Loucy (cell line): ENCODE data around the gene ATP13A4.

Experiments
- H2AFZ ChIP-seq: fragments of 200-600 bp; sonication (generic); 2 replicates; pipeline ENCODE4 v1.6.0; 2016; ENCODE audit warnings: antibody characterized with exemption, mild to moderate bottlenecking, low read length, moderate library complexity
- H3F3A ChIP-seq: fragments of 200-600 bp; 2 replicates; pipeline ENCODE4 v1.6.0; 2016; ENCODE audit warnings: antibody characterized with exemption, low read depth, mild to moderate bottlenecking
- H3K27me3 ChIP-seq: fragments of 200-600 bp; sonication (generic); 2 replicates; pipeline ENCODE4 v1.6.1; 2014; ENCODE audit warnings: low read length, mild to moderate bottlenecking; ENCODE audit not compliant: insufficient read depth, poor library complexity, severe bottlenecking
- H3K36me3 ChIP-seq: fragments of 200-600 bp; sonication (generic); 2 replicates; pipeline ENCODE4 v1.6.1; 2016; ENCODE audit warnings: low read length; ENCODE audit not compliant: insufficient read depth
- H3K4me1 ChIP-seq: fragments of 200-600 bp; sonication (generic); 2 replicates; pipeline ENCODE4 v1.5.1; 2014; ENCODE audit warnings: low read length, mild to moderate bottlenecking; ENCODE audit not compliant: insufficient read depth, poor library complexity, severe bottlenecking
- H3K4me2 ChIP-seq: fragments of 200-600 bp; sonication (generic); 2 replicates; pipeline ENCODE4 v1.6.0; 2014; ENCODE audit warnings: antibody characterized with exemption, low read length, low read depth, mild to moderate bottlenecking; ENCODE audit not compliant: poor library complexity, severe bottlenecking
- H3K4me3 ChIP-seq: fragments of 200-600 bp; sonication (generic); 2 replicates; pipeline ENCODE4 v1.5.1; 2014; ENCODE audit warnings: low read length, mild to moderate bottlenecking, mixed read lengths; ENCODE audit not compliant: poor library complexity, severe bottlenecking
- H3K79me2 ChIP-seq: fragments of 200-600 bp; sonication (generic); 2 replicates; pipeline ENCODE4 v1.6.1; 2014; ENCODE audit warnings: low read length; ENCODE audit not compliant: insufficient read depth
- H3K9ac ChIP-seq: fragments of 200-600 bp; sonication (generic); 2 replicates; pipeline ENCODE4 v1.6.0; 2014; ENCODE audit warnings: mild to moderate bottlenecking, low read depth, low read length, moderate library complexity; ENCODE audit not compliant: poor library complexity, severe bottlenecking
- H3K9me2 ChIP-seq: fragments of 200-600 bp; sonication (generic); replicated peaks from 2 replicates; pipeline ENCODE4 v1.6.1; 2016; ENCODE audit warnings: low read depth, low read length, mixed read lengths
- H3K9me3 ChIP-seq: fragments of 200-600 bp; sonication (generic); 2 replicates; pipeline ENCODE4 v1.6.1; 2014; ENCODE audit warnings: mild to moderate bottlenecking, antibody characterized with exemption, low read length, low read depth; ENCODE audit not compliant: insufficient read depth
- H4K20me1 ChIP-seq: fragments of 200-600 bp; sonication (generic); 2 replicates; pipeline ENCODE4 v1.6.0; 2014; ENCODE audit warnings: antibody characterized with exemption, low read length, mild to moderate bottlenecking; ENCODE audit not compliant: insufficient read depth, poor library complexity, severe bottlenecking
- EZH2phosphoT487 ChIP-seq: fragments of 200-600 bp; IDR thresholded peaks from 2 replicates; pipeline ENCODE4 v1.6.1; 2018; ENCODE audit warnings: antibody characterized with exemption, mild to moderate bottlenecking, moderate library complexity, borderline replicate concordance
- TF ChIP-seq, protein P1 (sequence below): fragments of 200-600 bp; sonication (generic); conservative IDR thresholded peaks from 2 replicates; pipeline ENCODE4 v1.5.1; 2014; ENCODE audit warnings: mild to moderate bottlenecking, antibody characterized with exemption, low read length

The ATP13A4 gene

DNA sequence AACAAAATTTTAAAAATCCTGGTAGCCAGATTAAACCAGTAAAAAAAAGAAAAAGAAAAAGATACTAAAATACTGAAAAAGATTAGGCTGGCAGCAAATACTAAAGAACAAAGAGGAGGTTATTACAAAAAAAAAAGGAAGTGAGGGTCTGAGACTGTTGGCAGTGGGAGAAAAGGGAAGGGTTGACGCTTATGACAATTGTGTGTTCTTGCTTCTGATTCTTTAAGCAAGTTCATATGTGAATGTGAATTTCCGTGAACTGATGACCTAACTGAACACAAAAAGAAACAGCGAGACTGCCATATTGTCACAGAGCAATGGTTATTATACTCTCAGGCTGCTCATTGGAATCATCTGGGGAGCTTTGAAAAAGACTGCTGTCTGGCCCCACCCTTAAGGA lies 56.5 kb downstream of the ATP13A4 start:
- H3K27me3 ChIP-seq = no peaks in the 10 kb centered on the region
- H3K4me1 ChIP-seq = no peaks in the 10 kb centered on the region
- TF ChIP-seq EZH2phosphoT487 = no peak
- TF ChIP-seq, protein P1, sequence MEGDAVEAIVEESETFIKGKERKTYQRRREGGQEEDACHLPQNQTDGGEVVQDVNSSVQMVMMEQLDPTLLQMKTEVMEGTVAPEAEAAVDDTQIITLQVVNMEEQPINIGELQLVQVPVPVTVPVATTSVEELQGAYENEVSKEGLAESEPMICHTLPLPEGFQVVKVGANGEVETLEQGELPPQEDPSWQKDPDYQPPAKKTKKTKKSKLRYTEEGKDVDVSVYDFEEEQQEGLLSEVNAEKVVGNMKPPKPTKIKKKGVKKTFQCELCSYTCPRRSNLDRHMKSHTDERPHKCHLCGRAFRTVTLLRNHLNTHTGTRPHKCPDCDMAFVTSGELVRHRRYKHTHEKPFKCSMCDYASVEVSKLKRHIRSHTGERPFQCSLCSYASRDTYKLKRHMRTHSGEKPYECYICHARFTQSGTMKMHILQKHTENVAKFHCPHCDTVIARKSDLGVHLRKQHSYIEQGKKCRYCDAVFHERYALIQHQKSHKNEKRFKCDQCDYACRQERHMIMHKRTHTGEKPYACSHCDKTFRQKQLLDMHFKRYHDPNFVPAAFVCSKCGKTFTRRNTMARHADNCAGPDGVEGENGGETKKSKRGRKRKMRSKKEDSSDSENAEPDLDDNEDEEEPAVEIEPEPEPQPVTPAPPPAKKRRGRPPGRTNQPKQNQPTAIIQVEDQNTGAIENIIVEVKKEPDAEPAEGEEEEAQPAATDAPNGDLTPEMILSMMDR = no peak
- H3K9ac ChIP-seq = no peak overlapping the region
- H2AFZ ChIP-seq = no peak overlapping the region
- H4K20me1 ChIP-seq = no peaks in the 10 kb centered on the region
- no peaks in the 10 kb centered on the region for H3F3A ChIP-seq
- H3K9me3 ChIP-seq = no peaks in the 10 kb centered on the region
- H3K4me3 ChIP-seq = no peak overlapping the region
- no peaks in the 10 kb centered on the region for H3K36me3 ChIP-seq
- H3K79me2 ChIP-seq = no peaks in the 10 kb centered on the region
- H3K4me2 ChIP-seq = no peak overlapping the region
- no peaks in the 10 kb centered on the region for H3K9me2 ChIP-seq

GRCh38 chr3:193496658-193497057 lies 58.0 kb downstream of the ATP13A4 start:
- Histone ChIP-seq H3K4me2 (no peak overlapping the region), H3K79me2 (no peaks in the 10 kb centered on the region), H3K4me3 (no peak overlapping the region), H3F3A (no peaks in the 10 kb centered on the region), H3K9ac (no peak overlapping the region), H3K4me1 (no peaks in the 10 kb centered on the region), H3K9me3 (no peaks in the 10 kb centered on the region), H2AFZ (no peak overlapping the region), H4K20me1 (no peaks in the 10 kb centered on the region), H3K27me3 (no peaks in the 10 kb centered on the region), H3K9me2 (no peaks in the 10 kb centered on the region), H3K36me3 (no peaks in the 10 kb centered on the region)
- TF ChIP-seq EZH2phosphoT487 = no peak
- TF ChIP-seq, protein P1 = no peak

DNA sequence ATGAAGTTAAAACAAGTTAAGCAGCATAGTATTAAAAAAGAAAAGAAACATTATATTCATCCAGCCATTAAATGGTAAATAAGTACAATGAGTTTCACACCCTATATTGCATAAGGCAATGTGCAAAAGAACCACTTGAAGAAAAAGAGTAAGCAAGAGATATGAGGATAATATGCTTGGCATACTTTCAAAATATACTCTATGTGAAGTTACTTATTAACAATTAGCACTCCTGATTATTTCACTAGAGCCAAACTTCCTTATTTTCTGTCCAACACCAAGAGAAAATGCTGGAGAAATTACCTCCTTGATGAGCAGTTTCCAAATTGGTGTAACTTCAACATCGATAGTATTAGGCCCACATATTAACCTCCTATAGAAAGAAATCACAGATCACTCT lies 63.7 kb downstream of the ATP13A4 start:
- H3K79me2 ChIP-seq = no peaks in the 10 kb centered on the region
- no peaks in the 10 kb centered on the region for H4K20me1 ChIP-seq
- TF ChIP-seq EZH2phosphoT487 = no peak
- TF ChIP-seq, protein P1 = no peak
- H3K27me3 ChIP-seq = no peaks in the 10 kb centered on the region
- H3F3A ChIP-seq = no peaks in the 10 kb centered on the region
- H3K9me2 ChIP-seq = no peaks in the 10 kb centered on the region
- H3K4me1 ChIP-seq = no peaks in the 10 kb centered on the region
- no peaks in the 10 kb centered on the region for H3K9me3 ChIP-seq
- H3K9ac ChIP-seq = no peak overlapping the region
- H3K4me3 ChIP-seq = no peak overlapping the region
- H3K36me3 ChIP-seq = no peaks in the 10 kb centered on the region
- no peak overlapping the region for H3K4me2 ChIP-seq
- H2AFZ ChIP-seq = no peak overlapping the region
